Measurements from ENCODE around the gene CACNG6. TPM values are rescaled to one million over a fixed set of nuclear protein-coding genes. Genes with fewer than 3 reads are reported as not detected.

The CACNG6 gene
- total RNA-seq, 4 donors from 2014 or later, result 25.2 to 50.3 (median 31.0) TPM

GRCh38 chr19:54026656-54027055, 35.2 kb downstream of the CACNG6 start:
- intact Hi-C loops (cut with DNase I; ENCODE audit: low total_unique reads) (no loop called here), in situ Hi-C loops (cut with MboI; ENCODE audit: low sequenced_read_pairs in 4 of 4) (loop anchor here in 2 of 4 donors (10.0 kb wide), 2 partner anchors 122 to 232 kb away; partner anchors contain the start of gene CACNG7 (in 1 of the 2))
- DNase-seq, result no peak
- no peaks in the 10 kb centered on the region for H3K9me3 ChIP-seq
- no peaks in the 10 kb centered on the region for H3K4me1 ChIP-seq
- H3K27ac ChIP-seq, result no peak overlapping the region
- no peak for ATAC-seq
- no peak overlapping the region for H3K4me3 ChIP-seq
- no peaks in the 10 kb centered on the region for H3K36me3 ChIP-seq
- peaks cover 0 to 6% (median 4%) of the 10 kb centered on the region in 3 donors for H3K27me3 ChIP-seq
- TF ChIP-seq CTCF (IDR thresholded peaks at IDR 0.05 in 4 of 5, conservative IDR thresholded peaks at IDR 0.05 in 1 of 5) (no peak), POLR2A (IDR thresholded peaks at IDR 0.05) (no peak)

GRCh38 chr19:54029301-54029700, 37.9 kb downstream of the CACNG6 start:
- DNase-seq (no peak), ATAC-seq (no peak)
- H3K4me3 ChIP-seq, result no peak overlapping the region
- H3K36me3 ChIP-seq, result no peaks in the 10 kb centered on the region
- TF ChIP-seq CTCF (IDR thresholded peaks at IDR 0.05 in 4 of 5, conservative IDR thresholded peaks at IDR 0.05 in 1 of 5) (no peak), POLR2A (IDR thresholded peaks at IDR 0.05) (no peak)
- H3K9me3 ChIP-seq, result no peaks in the 10 kb centered on the region
- in situ Hi-C loops (cut with MboI; ENCODE audit: low sequenced_read_pairs in 4 of 4), result loop anchor here in 2 of 4 donors (10.0 kb wide), 2 partner anchors 124 to 234 kb away; partner anchors contain the start of gene CACNG7 (in 1 of the 2)
- intact Hi-C loops (cut with DNase I; ENCODE audit: low total_unique reads), result no loop called here
- H3K4me1 ChIP-seq, result no peaks in the 10 kb centered on the region
- no peak overlapping the region for H3K27ac ChIP-seq
- H3K27me3 ChIP-seq, result peaks cover 0 to 6% (median 4%) of the 10 kb centered on the region in 3 donors

GRCh38 chr19:54029930-54030490, 38.6 kb downstream of the CACNG6 start:
- peaks cover 0 to 6% (median 4%) of the 10 kb centered on the region in 3 donors for H3K27me3 ChIP-seq
- in situ Hi-C loops (cut with MboI; ENCODE audit: low sequenced_read_pairs in 4 of 4) (loop anchor here in 3 of 4 donors (5.0 to 10.0 kb wide), 4 partner anchors 118 to 235 kb away; partner anchors contain the start of gene CACNG7 (in 1 of the 3)), intact Hi-C loops (cut with DNase I; ENCODE audit: low total_unique reads) (no loop called here)
- H3K36me3 ChIP-seq, result no peaks in the 10 kb centered on the region
- no peaks in the 10 kb centered on the region for H3K9me3 ChIP-seq
- ATAC-seq (no peak), DNase-seq (peak; percentile 8 to 23)
- no peak overlapping the region for H3K27ac ChIP-seq
- no peaks in the 10 kb centered on the region for H3K4me1 ChIP-seq
- TF ChIP-seq CTCF (IDR thresholded peaks at IDR 0.05 in 4 of 5, conservative IDR thresholded peaks at IDR 0.05 in 1 of 5), result peak; percentile 6 to 54 (median 23)
- no peak for TF ChIP-seq POLR2A (IDR thresholded peaks at IDR 0.05)
- H3K4me3 ChIP-seq, result no peak overlapping the region

- peaks cover 0 to 6% (median 4%) of the 10 kb centered on the region in 3 donors for H3K27me3 ChIP-seq
Observed at GRCh38 chr19:54030895-54031586, 39.6 kb downstream of the CACNG6 start.

More at GRCh38 chr19:54030895-54031586, 39.6 kb downstream of the CACNG6 start:
- TF ChIP-seq CTCF (IDR thresholded peaks at IDR 0.05 in 4 of 5, conservative IDR thresholded peaks at IDR 0.05 in 1 of 5) (no peak), POLR2A (IDR thresholded peaks at IDR 0.05) (no peak)
- in situ Hi-C loops (cut with MboI; ENCODE audit: low sequenced_read_pairs in 4 of 4), result loop anchor here in 2 of 4 donors (5.0 kb wide), 2 partner anchors 119 to 189 kb away; no protein-coding TSS in a partner anchor
- Histone ChIP-seq H3K36me3 (no peaks in the 10 kb centered on the region), H3K4me1 (no peaks in the 10 kb centered on the region), H3K4me3 (no peak overlapping the region), H3K27ac (no peak overlapping the region), H3K9me3 (no peaks in the 10 kb centered on the region)
- DNase-seq (no peak), ATAC-seq (no peak)
- intact Hi-C loops (cut with DNase I; ENCODE audit: low total_unique reads), result no loop called here

Measured in gastrocnemius medialis (tissue), 4 donors.